Choroid plexus epithelial cell (primary cell): ENCODE data around the gene EPB41L4B.

Experiments
- DNase-seq: peaks from one replicate; pipeline ENCODE4 v3.0.0-alpha.2; 2010; ENCODE audit warnings: low read depth
- H3K4me3 ChIP-seq: 2 replicates; pipeline ENCODE4 v1.5.1; 2011; ENCODE audit warnings: low read depth, mild to moderate bottlenecking, control low read depth, low read length, moderate library complexity
- CTCF ChIP-seq: conservative IDR thresholded peaks from 2 replicates; pipeline ENCODE4 v1.5.1; 2011; ENCODE audit warnings: low read depth, mild to moderate bottlenecking, control low read depth, inconsistent platforms, low read length, moderate library complexity

EPB41L4B gene

GRCh38 chr9:109161471-109161870 lies 159.4 kb downstream of the EPB41L4B start:
- no peak overlapping the region for H3K4me3 ChIP-seq
- DNase-seq = no peak
- TF ChIP-seq CTCF = no peak

GRCh38 chr9:109159583-109159982 lies 161.3 kb downstream of the EPB41L4B start:
- DNase-seq = no peak
- no peak for TF ChIP-seq CTCF
- H3K4me3 ChIP-seq = no peak overlapping the region

- no peak overlapping the region for H3K4me3 ChIP-seq
- no peak for DNase-seq
- no peak for TF ChIP-seq CTCF
Observed at GRCh38 chr9:109158651-109159050, 162.2 kb downstream of the EPB41L4B start.

GRCh38 chr9:109156708-109157107 lies 164.2 kb downstream of the EPB41L4B start:
- no peak for TF ChIP-seq CTCF
- H3K4me3 ChIP-seq = no peak overlapping the region
- no peak for DNase-seq

GRCh38 chr9:109150925-109151545 lies 169.8 kb downstream of the EPB41L4B start:
- H3K4me3 ChIP-seq = no peak overlapping the region
- no peak for DNase-seq
- TF ChIP-seq CTCF = no peak

- TF ChIP-seq CTCF = no peak
- H3K4me3 ChIP-seq = no peak overlapping the region
- DNase-seq = no peak
Observed at GRCh38 chr9:109149722-109150121, 171.1 kb downstream of the EPB41L4B start.

GRCh38 chr9:109149089-109149488 lies 171.8 kb downstream of the EPB41L4B start:
- DNase-seq = no peak
- H3K4me3 ChIP-seq = no peak overlapping the region
- no peak for TF ChIP-seq CTCF
